GM23248 (cell line): ENCODE results near the gene ATF3. TPM values are rescaled to one million over a fixed set of nuclear protein-coding genes. Genes with fewer than 3 reads are reported as not detected.

ENCODE experiments used
- DNase-seq: peaks from one replicate; pipeline ENCODE4 v3.0.0-alpha.2; 2015
- H2AFZ ChIP-seq: fragments of 200-600 bp; sonication (generic); 2 replicates; pipeline ENCODE4 v1.6.1; 2016; ENCODE audit warnings: antibody characterized with exemption
- H3F3A ChIP-seq: fragments of 200-600 bp; sonication (generic); 2 replicates; pipeline ENCODE4 v1.6.1; 2016; ENCODE audit warnings: mild to moderate bottlenecking, antibody characterized with exemption, mixed run types; ENCODE audit not compliant: insufficient read depth
- H3K27ac ChIP-seq: fragments of 200-600 bp; sonication (generic); 2 replicates; pipeline ENCODE4 v1.5.1; 2016; ENCODE audit warnings: mild to moderate bottlenecking
- H3K27me3 ChIP-seq: fragments of 200-600 bp; sonication (generic); replicated peaks from 2 replicates; pipeline ENCODE4 v1.6.1; 2016; ENCODE audit warnings: mild to moderate bottlenecking; ENCODE audit not compliant: insufficient read depth
- H3K36me3 ChIP-seq: fragments of 200-600 bp; sonication (generic); 2 replicates; pipeline ENCODE4 v1.6.1; 2016; ENCODE audit warnings: low read depth, mild to moderate bottlenecking
- H3K4me1 ChIP-seq: fragments of 200-600 bp; sonication (generic); 2 replicates; pipeline ENCODE4 v1.6.1; 2016; ENCODE audit warnings: mild to moderate bottlenecking; ENCODE audit not compliant: insufficient read depth
- H3K4me2 ChIP-seq: fragments of 200-600 bp; sonication (generic); one replicate; pipeline ENCODE4 v1.6.1; 2016; ENCODE audit warnings: mild to moderate bottlenecking; ENCODE audit not compliant: unreplicated experiment
- H3K4me3 ChIP-seq: fragments of 200-600 bp; sonication (generic); 2 replicates; pipeline ENCODE4 v1.5.1; 2016; ENCODE audit warnings: mild to moderate bottlenecking
- H3K79me2 ChIP-seq: fragments of 200-600 bp; sonication (generic); 2 replicates; pipeline ENCODE4 v1.6.1; 2016; ENCODE audit warnings: mild to moderate bottlenecking; ENCODE audit not compliant: insufficient read depth
- H3K9ac ChIP-seq: fragments of 200-600 bp; sonication (generic); 2 replicates; pipeline ENCODE4 v1.6.1; 2016; ENCODE audit warnings: mild to moderate bottlenecking
- H3K9me2 ChIP-seq: fragments of 200-600 bp; sonication (generic); 2 replicates; pipeline ENCODE4 v1.6.1; 2016; ENCODE audit warnings: mixed run types, mild to moderate bottlenecking, moderate library complexity; ENCODE audit not compliant: insufficient read depth
- H3K9me3 ChIP-seq: fragments of 200-600 bp; sonication (generic); one replicate; pipeline ENCODE4 v1.6.1; 2017; ENCODE audit warnings: low read depth
- H4K20me1 ChIP-seq: fragments of 200-600 bp; sonication (generic); 2 replicates; pipeline ENCODE4 v1.6.0; 2016; ENCODE audit not compliant: insufficient read depth
- EZH2 ChIP-seq: fragments of 200-600 bp; sonication (generic); IDR thresholded peaks from 2 replicates; pipeline ENCODE4 v1.6.1; 2018; ENCODE audit warnings: antibody characterized with exemption, mild to moderate bottlenecking; ENCODE audit not compliant: insufficient read depth, poor library complexity, severe bottlenecking
- EZH2phosphoT487 ChIP-seq: fragments of 200-600 bp; sonication (generic); IDR thresholded peaks from 2 replicates; pipeline ENCODE4 v1.6.1; 2018; ENCODE audit warnings: antibody characterized with exemption, moderate library complexity, mild to moderate bottlenecking, low read depth; ENCODE audit not compliant: insufficient read depth
- WGBS, 2 experiments: methylation state at CpG; one replicate each; pipeline ENCODE4 v1.1.6; 2015 to 2017; ENCODE audit warnings: low lambda C conversion rate in 2 of 2, low coverage in 1 of 2; ENCODE audit errors: missing lambda C conversion rate in 2 of 2; 5-methylcytosine and 5-hydroxymethylcytosine counted together
- in situ Hi-C: fragments of 300-500 bp; cut with MboI; formaldehyde crosslinking; loops from 2 replicates; pipeline ENCODE4 v1.15.0; 2020
- polyA plus RNA-seq: library from polyadenylated mRNA; unstranded; fragments of >200 nt; fragmentation: Nextera tagmentation; extraction: Ambion mirVana; gene quantifications from 2 replicates; pipeline ENCODE4 v1.2.1, GENCODE V29; 2016
- total RNA-seq: library from RNA; depleted of rRNA; stranded (reverse); fragments of >200 nt; shearing (Covaris generic); gene quantifications from 2 replicates; pipeline ENCODE4 v1.2.3, GENCODE V29; 2014

Gene ATF3
- total and polyA plus RNA-seq, 2 experiments from 2014 or later = 0.86 to 1.7 TPM

- Histone ChIP-seq H3K4me3 (no peak overlapping the region), H3K79me2 (no peaks in the 10 kb centered on the region)
Observed at GRCh38 chr1:212621043-212621948, 12.7 kb downstream of the ATF3 start.

GRCh38 chr1:212621949-212622305, 13.4 kb downstream of the ATF3 start:
- Histone ChIP-seq H3K4me2 (no peak overlapping the region), H4K20me1 (no peaks in the 10 kb centered on the region), H3K27me3 (peaks cover 1% of the 10 kb centered on the region; the same call in 1 of the 2 replicates), H3K36me3 (no peaks in the 10 kb centered on the region), H3K9ac (no peak overlapping the region), H3K79me2 (no peaks in the 10 kb centered on the region), H3K4me1 (no peaks in the 10 kb centered on the region), H3K27ac (no peak overlapping the region), H3K9me2 (no peaks in the 10 kb centered on the region), H3F3A (no peaks in the 10 kb centered on the region), H2AFZ (no peak overlapping the region), H3K9me3 (no peaks in the 10 kb centered on the region), H3K4me3 (no peak overlapping the region)
- in situ Hi-C loops = no loop called here
- WGBS, 2 experiments = 82 to 87% methylated on average over 1 of the region's 1 CpG
- TF ChIP-seq EZH2phosphoT487 = no peak
- no peak for DNase-seq

More at GRCh38 chr1:212621043-212621948, 12.7 kb downstream of the ATF3 start:
- Histone ChIP-seq H3K9me3 (no peaks in the 10 kb centered on the region), H3K4me2 (no peak overlapping the region), H3K27me3 (no peaks in the 10 kb centered on the region; the same call in 1 of the 2 replicates), H4K20me1 (no peaks in the 10 kb centered on the region), H3K9me2 (no peaks in the 10 kb centered on the region), H3K36me3 (no peaks in the 10 kb centered on the region), H3F3A (no peaks in the 10 kb centered on the region), H3K4me1 (no peaks in the 10 kb centered on the region), H3K27ac (no peak overlapping the region), H2AFZ (no peak overlapping the region), H3K9ac (no peak overlapping the region)
- no peak for DNase-seq
- in situ Hi-C loops = no loop called here
- 88 to 89% methylated on average over 10 of the region's 10 CpGs for WGBS, 2 experiments
- TF ChIP-seq EZH2phosphoT487 (no peak), EZH2 (no peak)

GRCh38 chr1:212622467-212622866, 13.9 kb downstream of the ATF3 start:
- Histone ChIP-seq H2AFZ (no peak overlapping the region), H3K4me1 (no peaks in the 10 kb centered on the region), H3K9me3 (no peaks in the 10 kb centered on the region), H3K4me2 (no peak overlapping the region), H3K36me3 (no peaks in the 10 kb centered on the region), H3K9ac (no peak overlapping the region), H3K79me2 (no peaks in the 10 kb centered on the region), H3K27me3 (peaks cover 5% of the 10 kb centered on the region; the same call in 1 of the 2 replicates), H3K4me3 (no peak overlapping the region), H3K9me2 (no peaks in the 10 kb centered on the region), H3F3A (no peaks in the 10 kb centered on the region), H3K27ac (no peak overlapping the region), H4K20me1 (no peaks in the 10 kb centered on the region)
- TF ChIP-seq EZH2phosphoT487 = no peak
- no peak for TF ChIP-seq EZH2
- in situ Hi-C loops = no loop called here
- WGBS, 2 experiments = 79 to 86% methylated on average over 3 of the region's 3 CpGs
- DNase-seq = no peak

- Histone ChIP-seq H2AFZ (no peak overlapping the region), H3K27me3 (peaks cover 5% of the 10 kb centered on the region; the same call in 1 of the 2 replicates), H3K9ac (no peak overlapping the region), H3K27ac (no peak overlapping the region), H4K20me1 (no peaks in the 10 kb centered on the region), H3K4me3 (no peak overlapping the region), H3K9me2 (no peaks in the 10 kb centered on the region), H3F3A (no peaks in the 10 kb centered on the region), H3K9me3 (no peaks in the 10 kb centered on the region), H3K4me2 (no peak overlapping the region), H3K36me3 (no peaks in the 10 kb centered on the region), H3K4me1 (no peaks in the 10 kb centered on the region), H3K79me2 (no peaks in the 10 kb centered on the region)
- WGBS, 2 experiments = 84 to 88% methylated on average over 4 of the region's 4 CpGs
- no peak for DNase-seq
- in situ Hi-C loops = no loop called here
- TF ChIP-seq EZH2phosphoT487 (no peak), EZH2 (no peak)
Observed at GRCh38 chr1:212622906-212623305, 14.3 kb downstream of the ATF3 start.
